ENCODE results near the gene POLR3H.

DNA sequence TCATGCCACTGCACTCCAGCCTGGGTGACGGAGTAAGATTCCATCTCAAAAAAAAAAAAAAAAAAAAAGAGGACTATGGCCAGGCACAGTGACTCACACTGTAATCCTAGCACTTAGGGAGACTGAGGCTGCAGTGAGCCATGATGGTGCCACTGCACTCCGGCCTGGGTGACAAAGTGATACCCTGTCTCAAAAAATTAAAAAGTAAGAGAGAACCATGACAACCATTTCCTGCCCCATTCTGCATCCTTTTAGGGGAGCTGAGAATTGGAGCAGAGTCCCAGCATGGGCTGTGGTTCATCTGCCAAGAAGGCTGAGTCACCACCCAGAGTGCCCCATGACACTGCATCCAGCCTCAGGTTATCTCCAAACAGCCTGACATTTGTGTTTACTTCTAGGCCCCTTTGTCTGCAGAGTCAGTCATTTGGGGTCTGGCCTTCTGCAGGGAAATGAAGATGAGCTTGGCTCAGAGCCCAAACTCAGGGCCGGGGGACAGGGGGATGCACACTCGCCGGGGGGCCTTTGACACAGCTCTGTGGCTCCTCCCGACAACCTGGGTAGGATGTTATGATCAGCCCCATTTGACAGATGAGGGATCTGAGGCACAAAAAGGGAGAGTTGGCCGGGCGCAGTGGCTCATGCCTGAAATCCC is 21.3 kb upstream of the POLR3H start:
- TF ChIP-seq CTCF (IDR thresholded peaks at IDR 0.05; ENCODE audit: low read depth, low read length, poor library complexity, severe bottlenecking), result no peak
- TF ChIP-seq EZH2phosphoT487 (IDR thresholded peaks at IDR 0.05; ENCODE audit: borderline replicate concordance, low read length), result no peak
